Kidney capillary endothelial cell (primary cell): Measurements from ENCODE around the gene RELB.

Source experiments
- DNase-seq: peaks from one replicate; pipeline ENCODE4 v3.0.0-alpha.2; 2018; ENCODE audit warnings: low spot score

The RELB gene

GRCh38 chr19:45079911-45080370, 78.7 kb downstream of the RELB start:
- DNase-seq = no peak

- DNase-seq = no peak
These were observed 80.9 kb downstream of the RELB start for GRCh38 chr19:45082170-45082569.

- DNase-seq = no peak
These were observed 85.2 kb downstream of the RELB start for GRCh38 chr19:45086480-45086879.

GRCh38 chr19:45087531-45087930, 86.3 kb downstream of the RELB start:
- DNase-seq = no peak
